ENCODE measurements around the gene SLFN11.

- no peak for TF ChIP-seq CTCF (IDR thresholded peaks at IDR 0.05)
- no peak for TF ChIP-seq ZFX (IDR thresholded peaks at IDR 0.05; ENCODE audit: borderline replicate concordance)
Observed at GRCh38 chr17:35371934-35372333, 1.5 kb downstream of the SLFN11 start.

All from 22Rv1 (cell line).